Omental fat pad (tissue), 4 donors: ENCODE results near the gene BTBD17. TPM values are rescaled to one million over a fixed set of nuclear protein-coding genes. Genes with fewer than 3 reads are reported as not detected.

Experiments used
- ATAC-seq: fragments of 150-250 bp; one replicate; pipeline ENCODE4 v1.9.1; 2016; ENCODE audit warnings: mild to moderate bottlenecking, moderate library complexity; ENCODE audit not compliant: low FRiP score
- DNase-seq: peaks from one replicate; pipeline ENCODE4 v3.0.0-alpha.2; 2019; ENCODE audit warnings: low spot score
- CTCF ChIP-seq, 3 donors: fragments of 450-650 bp; IDR thresholded peaks; one replicate each; pipeline ENCODE4 v1.5.1; 2016 to 2017; ENCODE audit warnings: antibody characterized with exemption in 3 of 3, mild to moderate bottlenecking in 3 of 3, moderate library complexity in 2 of 3
- total RNA-seq, 4 donors: library from RNA; depleted of rRNA; stranded (reverse); fragments of >200 nt; gene quantifications; one replicate each; pipeline ENCODE4 v1.1.0, GENCODE V29; 2016

BTBD17 gene
- total RNA-seq, 4 donors from 2014 or later, result 0.36 TPM; not detected in 3

- DNase-seq, result no peak
- no peak for TF ChIP-seq CTCF (IDR thresholded peaks at IDR 0.05)
- ATAC-seq, result no peak
Measured at GRCh38 chr17:74387365-74388218, 25.9 kb upstream of the BTBD17 start.

DNA sequence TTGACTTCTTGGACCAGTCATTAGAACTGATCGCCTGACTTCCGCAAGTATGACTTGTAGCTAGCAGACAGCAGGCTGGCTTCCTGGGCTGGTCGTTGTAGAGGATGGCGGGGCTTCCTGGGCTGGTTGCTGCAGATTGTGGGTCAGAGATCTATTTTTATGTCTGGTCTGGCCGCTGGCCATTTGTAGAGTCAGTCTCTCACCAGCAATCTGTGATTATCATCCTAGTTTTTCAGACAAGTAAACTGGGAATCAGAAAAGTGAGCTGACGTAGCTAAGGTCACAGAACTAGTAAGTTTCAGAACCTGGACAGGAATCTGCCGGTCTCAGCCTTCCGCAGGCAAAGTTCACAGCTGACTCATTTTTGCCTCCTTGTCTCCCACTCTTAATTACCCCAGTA, 24.7 kb upstream of the BTBD17 start:
- DNase-seq (no peak), ATAC-seq (no peak)
- TF ChIP-seq CTCF (IDR thresholded peaks at IDR 0.05), result no peak

- TF ChIP-seq CTCF (IDR thresholded peaks at IDR 0.05), result no peak
- ATAC-seq, result no peak
- no peak for DNase-seq
Measured at GRCh38 chr17:74385201-74385600, 23.5 kb upstream of the BTBD17 start.

DNA sequence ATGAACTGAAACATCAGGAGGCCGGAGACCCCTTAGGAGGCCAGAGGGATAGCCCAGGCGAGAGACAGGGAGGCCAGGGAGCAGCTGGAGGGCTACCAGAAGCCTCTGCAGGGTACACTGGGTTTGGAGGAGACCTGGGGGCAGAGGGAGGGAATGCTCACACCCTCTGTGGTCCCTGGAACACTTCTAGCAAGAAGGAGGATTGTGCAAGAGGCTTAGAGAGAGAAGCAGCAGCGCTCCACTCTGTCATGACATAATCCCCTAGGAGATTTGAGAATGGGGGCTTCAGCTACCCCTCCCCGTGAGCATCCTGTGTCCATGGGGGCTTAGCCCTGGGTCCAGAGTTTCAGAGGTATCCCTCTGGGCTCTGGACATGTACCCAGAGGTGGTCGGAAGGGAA, 21.5 kb upstream of the BTBD17 start:
- ATAC-seq (no peak), DNase-seq (no peak)
- no peak for TF ChIP-seq CTCF (IDR thresholded peaks at IDR 0.05)

- no peak for DNase-seq
- no peak for ATAC-seq
- no peak for TF ChIP-seq CTCF (IDR thresholded peaks at IDR 0.05)
Measured at GRCh38 chr17:74380959-74381808, 19.5 kb upstream of the BTBD17 start.

- DNase-seq (no peak), ATAC-seq (peak; percentile 41)
- no peak for TF ChIP-seq CTCF (IDR thresholded peaks at IDR 0.05)
Measured at GRCh38 chr17:74380086-74380958, 18.7 kb upstream of the BTBD17 start.
